GM12878 (cell line): ENCODE data around the gene RANBP3. TPM values are rescaled to one million over a fixed set of nuclear protein-coding genes. Genes with fewer than 3 reads are reported as not detected.

Experiments
- ATAC-seq: fragments of 200-7000 bp; cut with Tn5 transposase; 3 replicates; pipeline ENCODE4 v1.9.1; 2020; ENCODE audit warnings: mild to moderate bottlenecking, moderate library complexity
- BruUV-seq: library from RNA; stranded (reverse); fragments of 400-500 nt; replicated peaks from 2 replicates; lab custom pipeline; 2021; lab: Mats Ljungman, UMichigan
- CTCF ChIA-PET: fragments of 300-600 bp; sonication (Branson Sonifier 250); formaldehyde crosslinking; extraction: SDS; loops from one replicate; lab custom pipeline; 2021; ENCODE audit warnings: inconsistent platforms; lab: Yijun Ruan, JAX
- POLR2A ChIA-PET: fragments of 350-600 bp; formaldehyde crosslinking; extraction: SDS; loops from one replicate; lab custom pipeline; 2021; ENCODE audit warnings: inconsistent platforms; lab: Charles Lee
- RAD21 ChIA-PET: fragments of 300-600 bp; sonication (Branson Sonifier 250); formaldehyde crosslinking; loops from one replicate; lab custom pipeline; 2023; ENCODE audit warnings: antibody characterized with exemption; ENCODE audit not compliant: unreplicated experiment; lab: Charles Lee
- SMC1A ChIA-PET: fragments of 300-600 bp; sonication (Branson Sonifier 250); formaldehyde crosslinking; loops from one replicate; lab custom pipeline; 2023; ENCODE audit not compliant: unreplicated experiment, uncharacterized antibody; lab: Charles Lee
- DNase-seq: peaks from one replicate; pipeline ENCODE4 v3.0.0-alpha.2; 2011; ENCODE audit warnings: low read depth, low spot score
- FAIRE-seq: peaks from 3 replicates; lab custom pipeline; 2011; peaks lifted over from hg19 to GRCh38; lab: Jason Lieb, UNC
- H2AFZ ChIP-seq: 2 replicates; pipeline ENCODE4 v1.6.0; 2011; ENCODE audit warnings: low read depth, low read length, control low read depth; ENCODE audit not compliant: control insufficient read depth
- H3K27ac ChIP-seq: 2 replicates; pipeline ENCODE4 v1.5.1; 2011; ENCODE audit warnings: control low read depth; ENCODE audit not compliant: control insufficient read depth, insufficient read depth
- H3K27me3 ChIP-seq, 2 experiments: replicated peaks in 1 of 2; 2 replicates each; pipeline versions ENCODE4 v1.6.0 to v1.6.1; 2011; ENCODE audit warnings: low read length in 1 of 2; ENCODE audit not compliant: control insufficient read depth in 2 of 2, insufficient read depth in 2 of 2
- H3K36me3 ChIP-seq, 2 experiments: 2 replicates each; pipeline ENCODE4 v1.5.1; 2011; ENCODE audit warnings: low read length in 1 of 2; ENCODE audit not compliant: control insufficient read depth in 2 of 2, insufficient read depth in 2 of 2
- H3K4me1 ChIP-seq: 2 replicates; pipeline ENCODE4 v1.6.1; 2011; ENCODE audit warnings: mild to moderate bottlenecking, low read length, moderate library complexity, mixed read lengths; ENCODE audit not compliant: control insufficient read depth, insufficient read depth
- H3K4me2 ChIP-seq: 2 replicates; pipeline ENCODE4 v1.6.0; 2011; ENCODE audit warnings: control low read depth; ENCODE audit not compliant: control insufficient read depth, insufficient read depth
- H3K4me3 ChIP-seq: fragments of 200-600 bp; sonication (generic); 2 replicates; pipeline ENCODE4 v1.5.1; 2016
- H3K79me2 ChIP-seq: 2 replicates; pipeline ENCODE4 v1.6.0; 2011; ENCODE audit warnings: low read length; ENCODE audit not compliant: control insufficient read depth, insufficient read depth
- H3K9ac ChIP-seq: 2 replicates; pipeline ENCODE4 v1.8.0; 2011; ENCODE audit warnings: low read length, control low read depth, mixed read lengths; ENCODE audit not compliant: control insufficient read depth, insufficient read depth
- H3K9me3 ChIP-seq: replicated peaks from 3 replicates; pipeline ENCODE4 v1.5.1; 2011; ENCODE audit warnings: mild to moderate bottlenecking, low read length; ENCODE audit not compliant: control insufficient read depth, insufficient read depth
- H4K20me1 ChIP-seq: 2 replicates; pipeline ENCODE4 v1.6.0; 2011; ENCODE audit not compliant: control insufficient read depth, insufficient read depth
- BMI1 ChIP-seq: fragments of 450-650 bp; IDR thresholded peaks from 2 replicates; pipeline ENCODE4 v1.6.1; 2016; ENCODE audit warnings: mild to moderate bottlenecking, moderate library complexity, borderline replicate concordance
- CBX3 ChIP-seq: fragments of 200-600 bp; sonication (generic); IDR thresholded peaks from 2 replicates; pipeline ENCODE4 v1.6.1; 2016; ENCODE audit warnings: low read depth, borderline replicate concordance
- CREM ChIP-seq: IDR thresholded peaks from 2 replicates; pipeline ENCODE4 v1.6.1; 2014; ENCODE audit warnings: antibody characterized with exemption, low read depth
- MTA3 ChIP-seq: IDR thresholded peaks from 2 replicates; pipeline ENCODE4 v1.6.1; 2012; ENCODE audit warnings: low read length, inconsistent platforms, borderline replicate concordance
- MYC ChIP-seq: IDR thresholded peaks from 2 replicates; pipeline ENCODE4 v1.6.1; 2011; ENCODE audit warnings: mild to moderate bottlenecking, low read length, moderate library complexity, inconsistent platforms; ENCODE audit not compliant: insufficient read depth, insufficient replicate concordance, insufficient read length, severe bottlenecking
- RAD51 ChIP-seq: fragments of 450-650 bp; IDR thresholded peaks from 2 replicates; pipeline ENCODE4 v1.6.1; 2016; ENCODE audit warnings: moderate library complexity, mild to moderate bottlenecking, inconsistent platforms
- TARDBP ChIP-seq: IDR thresholded peaks from 2 replicates; pipeline ENCODE4 v1.6.1; 2016; ENCODE audit warnings: borderline replicate concordance
- YBX1 ChIP-seq: fragments of 450-650 bp; IDR thresholded peaks from 2 replicates; pipeline ENCODE4 v1.6.1; 2016; ENCODE audit warnings: antibody characterized with exemption
- ZNF622 ChIP-seq: fragments of 450-650 bp; IDR thresholded peaks from 2 replicates; pipeline ENCODE4 v1.6.1; 2017; ENCODE audit warnings: mild to moderate bottlenecking, inconsistent platforms
- ZSCAN29 ChIP-seq: fragments of 450-650 bp; IDR thresholded peaks from 2 replicates; pipeline ENCODE4 v1.6.1; 2017; ENCODE audit warnings: mild to moderate bottlenecking, moderate library complexity
- WGBS: methylation state at CpG from one replicate; pipeline ENCODE4 v1.1.6; 2016; ENCODE audit warnings: low lambda C conversion rate; ENCODE audit not compliant: insufficient replicate concordance, insufficient coverage; ENCODE audit errors: missing lambda C conversion rate; 5-methylcytosine and 5-hydroxymethylcytosine counted together
- in situ Hi-C: fragments of 300-500 bp; cut with MboI; formaldehyde crosslinking; loops from 9 replicates; pipeline ENCODE4 v1.14.3; 2018; ENCODE audit warnings: mixed read lengths
- intact Hi-C: fragments of 100-400 bp; cut with micrococcal nuclease; formaldehyde crosslinking; loops from one replicate; pipeline ENCODE4 v1.14.2; 2022; ENCODE audit not compliant: unreplicated experiment
- polyA plus RNA-seq, 11 experiments: library from polyadenylated mRNA; depleted of rRNA in 4 of 11; unstranded in 6 of 11; stranded (reverse) in 5 of 11; fragments of >200 nt; fragmentation: Nextera tagmentation in 4 of 11; fragmentation: Illumina TruSeq in 1 of 11; extraction: Ambion mirVana in 4 of 11; extraction: Trizol in 1 of 11; gene quantifications; 1 replicate in 1 of 11; 2 replicates in 10 of 11; pipeline versions ENCODE4 v1.2.1 to v1.2.3, GENCODE V29; 2011 to 2016; ENCODE audit warnings: inconsistent platforms in 2 of 11, missing spikeins in 2 of 11, low read depth in 1 of 11
- total RNA-seq, 4 experiments: library from RNA; depleted of rRNA in 3 of 4; stranded (reverse); fragments of >200 nt in 3 of 4; fragmentation: Illumina TruSeq in 1 of 4; extraction: Trizol in 1 of 4; gene quantifications; 2 replicates each; pipeline versions ENCODE4 v1.2.1 to v1.2.3, GENCODE V29; 2013 to 2021
- TF ChIP-seq, protein P1 (sequence below): fragments of 450-650 bp; formaldehyde crosslinking; IDR thresholded peaks from 2 replicates; pipeline ENCODE4 v1.4.0; 2020; ENCODE audit warnings: mild to moderate bottlenecking, moderate library complexity
- TF ChIP-seq, protein P2 (sequence below): fragments of 450-650 bp; conservative IDR thresholded peaks from 2 replicates; pipeline ENCODE4 v1.6.1; 2017; ENCODE audit warnings: mild to moderate bottlenecking, moderate library complexity
- TF ChIP-seq, protein P3 (sequence below): fragments of 450-650 bp; formaldehyde crosslinking; IDR thresholded peaks from 2 replicates; pipeline ENCODE4 v1.4.0; 2022; ENCODE audit warnings: mild to moderate bottlenecking, moderate library complexity

The RANBP3 gene
- total and polyA plus RNA-seq, 10 of the 15 experiments (the other 5 are each of a cell fraction or from before 2014, with no cell fraction given): 1.1 to 81.6 (median 60.0) TPM

- H3K4me3 ChIP-seq: no peak overlapping the region
- intact Hi-C loops: no loop called here
Observed at GRCh38 chr19:5954293-5954692, 23.6 kb downstream of the RANBP3 start.

More at GRCh38 chr19:5954293-5954692, 23.6 kb downstream of the RANBP3 start:
- ChIA-PET SMC1A (no interaction called here), RAD21 (interaction anchor here (1.6 kb wide), 1 partner anchor 14 kb away, joined by 3 read pairs; no protein-coding TSS in a partner anchor), CTCF (no interaction called here), POLR2A (no interaction called here)
- Histone ChIP-seq H4K20me1 (no peaks in the 10 kb centered on the region; the same call in none of the 2 replicates), H3K36me3 (peaks cover 6 to 15% of the 10 kb centered on the region in 2 experiments; a peak in 3 of 4 replicates), H3K4me1 (peaks cover 22% of the 10 kb centered on the region), H3K4me2 (no peak overlapping the region), H3K27ac (no peak overlapping the region), H3K9ac (no peak overlapping the region), H3K27me3 (no peaks in the 10 kb centered on the region), H3K79me2 (peaks cover 62% of the 10 kb centered on the region), H2AFZ (no peak overlapping the region), H3K9me3 (no peaks in the 10 kb centered on the region)
- ATAC-seq (no peak), FAIRE-seq (no peak), DNase-seq (no peak)
- TF ChIP-seq ZSCAN29 (no peak), MTA3 (no peak), BMI1 (no peak), ZNF622 (no peak), CREM (no peak), TARDBP (no peak), YBX1 (no peak), RAD51 (no peak), CBX3 (no peak), MYC (no peak)
- TF ChIP-seq, protein P1, sequence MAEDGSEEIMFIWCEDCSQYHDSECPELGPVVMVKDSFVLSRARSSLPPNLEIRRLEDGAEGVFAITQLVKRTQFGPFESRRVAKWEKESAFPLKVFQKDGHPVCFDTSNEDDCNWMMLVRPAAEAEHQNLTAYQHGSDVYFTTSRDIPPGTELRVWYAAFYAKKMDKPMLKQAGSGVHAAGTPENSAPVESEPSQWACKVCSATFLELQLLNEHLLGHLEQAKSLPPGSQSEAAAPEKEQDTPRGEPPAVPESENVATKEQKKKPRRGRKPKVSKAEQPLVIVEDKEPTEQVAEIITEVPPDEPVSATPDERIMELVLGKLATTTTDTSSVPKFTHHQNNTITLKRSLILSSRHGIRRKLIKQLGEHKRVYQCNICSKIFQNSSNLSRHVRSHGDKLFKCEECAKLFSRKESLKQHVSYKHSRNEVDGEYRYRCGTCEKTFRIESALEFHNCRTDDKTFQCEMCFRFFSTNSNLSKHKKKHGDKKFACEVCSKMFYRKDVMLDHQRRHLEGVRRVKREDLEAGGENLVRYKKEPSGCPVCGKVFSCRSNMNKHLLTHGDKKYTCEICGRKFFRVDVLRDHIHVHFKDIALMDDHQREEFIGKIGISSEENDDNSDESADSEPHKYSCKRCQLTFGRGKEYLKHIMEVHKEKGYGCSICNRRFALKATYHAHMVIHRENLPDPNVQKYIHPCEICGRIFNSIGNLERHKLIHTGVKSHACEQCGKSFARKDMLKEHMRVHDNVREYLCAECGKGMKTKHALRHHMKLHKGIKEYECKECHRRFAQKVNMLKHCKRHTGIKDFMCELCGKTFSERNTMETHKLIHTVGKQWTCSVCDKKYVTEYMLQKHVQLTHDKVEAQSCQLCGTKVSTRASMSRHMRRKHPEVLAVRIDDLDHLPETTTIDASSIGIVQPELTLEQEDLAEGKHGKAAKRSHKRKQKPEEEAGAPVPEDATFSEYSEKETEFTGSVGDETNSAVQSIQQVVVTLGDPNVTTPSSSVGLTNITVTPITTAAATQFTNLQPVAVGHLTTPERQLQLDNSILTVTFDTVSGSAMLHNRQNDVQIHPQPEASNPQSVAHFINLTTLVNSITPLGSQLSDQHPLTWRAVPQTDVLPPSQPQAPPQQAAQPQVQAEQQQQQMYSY (CRISPR knock-in tag): no peak
- TF ChIP-seq, protein P2, sequence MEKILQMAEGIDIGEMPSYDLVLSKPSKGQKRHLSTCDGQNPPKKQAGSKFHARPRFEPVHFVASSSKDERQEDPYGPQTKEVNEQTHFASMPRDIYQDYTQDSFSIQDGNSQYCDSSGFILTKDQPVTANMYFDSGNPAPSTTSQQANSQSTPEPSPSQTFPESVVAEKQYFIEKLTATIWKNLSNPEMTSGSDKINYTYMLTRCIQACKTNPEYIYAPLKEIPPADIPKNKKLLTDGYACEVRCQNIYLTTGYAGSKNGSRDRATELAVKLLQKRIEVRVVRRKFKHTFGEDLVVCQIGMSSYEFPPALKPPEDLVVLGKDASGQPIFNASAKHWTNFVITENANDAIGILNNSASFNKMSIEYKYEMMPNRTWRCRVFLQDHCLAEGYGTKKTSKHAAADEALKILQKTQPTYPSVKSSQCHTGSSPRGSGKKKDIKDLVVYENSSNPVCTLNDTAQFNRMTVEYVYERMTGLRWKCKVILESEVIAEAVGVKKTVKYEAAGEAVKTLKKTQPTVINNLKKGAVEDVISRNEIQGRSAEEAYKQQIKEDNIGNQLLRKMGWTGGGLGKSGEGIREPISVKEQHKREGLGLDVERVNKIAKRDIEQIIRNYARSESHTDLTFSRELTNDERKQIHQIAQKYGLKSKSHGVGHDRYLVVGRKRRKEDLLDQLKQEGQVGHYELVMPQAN: no peak
- TF ChIP-seq, protein P3, sequence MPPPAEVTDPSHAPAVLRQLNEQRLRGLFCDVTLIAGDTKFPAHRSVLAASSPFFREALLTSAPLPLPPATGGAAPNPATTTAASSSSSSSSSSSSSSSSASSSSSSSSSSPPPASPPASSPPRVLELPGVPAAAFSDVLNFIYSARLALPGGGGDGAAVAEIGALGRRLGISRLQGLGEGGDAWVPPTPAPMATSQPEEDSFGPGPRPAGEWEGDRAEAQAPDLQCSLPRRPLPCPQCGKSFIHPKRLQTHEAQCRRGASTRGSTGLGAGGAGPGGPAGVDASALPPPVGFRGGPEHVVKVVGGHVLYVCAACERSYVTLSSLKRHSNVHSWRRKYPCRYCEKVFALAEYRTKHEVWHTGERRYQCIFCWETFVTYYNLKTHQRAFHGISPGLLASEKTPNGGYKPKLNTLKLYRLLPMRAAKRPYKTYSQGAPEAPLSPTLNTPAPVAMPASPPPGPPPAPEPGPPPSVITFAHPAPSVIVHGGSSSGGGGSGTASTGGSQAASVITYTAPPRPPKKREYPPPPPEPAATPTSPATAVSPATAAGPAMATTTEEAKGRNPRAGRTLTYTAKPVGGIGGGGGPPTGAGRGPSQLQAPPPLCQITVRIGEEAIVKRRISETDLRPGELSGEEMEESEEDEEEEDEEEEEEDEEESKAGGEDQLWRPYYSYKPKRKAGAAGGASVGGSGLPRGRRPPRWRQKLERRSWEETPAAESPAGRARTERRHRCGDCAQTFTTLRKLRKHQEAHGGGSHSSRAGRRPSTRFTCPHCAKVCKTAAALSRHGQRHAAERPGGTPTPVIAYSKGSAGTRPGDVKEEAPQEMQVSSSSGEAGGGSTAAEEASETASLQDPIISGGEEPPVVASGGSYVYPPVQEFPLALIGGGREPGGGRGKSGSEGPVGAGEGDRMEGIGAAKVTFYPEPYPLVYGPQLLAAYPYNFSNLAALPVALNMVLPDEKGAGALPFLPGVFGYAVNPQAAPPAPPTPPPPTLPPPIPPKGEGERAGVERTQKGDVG: no peak
- BruUV-seq: no TSS peak
- in situ Hi-C loops: no loop called here
- 75% methylated on average over 6 of the region's 6 CpGs for WGBS
